ENCODE measurements around the gene LURAP1L.
"Not testable (repeated sequence)": the region's sequence is repeated elsewhere in the genome, so short reads cannot be mapped to it uniquely, and the experiment has no call there.

The LURAP1L gene

GRCh38 chr9:12862611-12863410, 88.0 kb downstream of the LURAP1L start:
- no peak for DNase-seq

GRCh38 chr9:12863618-12864017, 88.8 kb downstream of the LURAP1L start:
- no peak for DNase-seq

DNA sequence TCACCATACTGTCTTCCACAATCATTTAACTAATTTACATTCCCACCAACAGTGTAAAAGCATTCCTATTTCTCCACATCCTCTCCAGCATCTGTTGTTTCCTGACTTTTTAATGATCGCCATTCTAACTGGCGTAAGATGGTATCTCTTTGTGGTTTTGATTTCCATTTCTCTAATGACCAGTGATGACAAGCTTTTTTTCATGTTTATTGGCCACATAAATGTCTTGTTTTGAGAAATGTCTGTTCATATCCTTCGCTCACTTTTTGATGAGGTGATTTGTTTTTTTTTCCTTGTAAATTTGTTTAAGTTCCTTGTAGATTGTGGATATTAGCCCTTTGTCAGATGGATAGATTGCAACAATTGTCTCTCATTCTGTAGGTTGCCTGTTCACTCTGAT, 90.6 kb downstream of the LURAP1L start:
- not testable (repeated sequence) for DNase-seq
